Heart left ventricle (tissue), 13 donors: ENCODE results near the gene SLC66A2.

Experiments
- POLR2A ChIP-seq, 2 donors: fragments of 450-650 bp; IDR thresholded peaks; one replicate each; pipeline ENCODE4 v1.6.1; 2017; ENCODE audit warnings: antibody characterized with exemption in 2 of 2, mild to moderate bottlenecking in 2 of 2, moderate library complexity in 2 of 2
- TF ChIP-seq, protein P1 (sequence below), 12 donors: fragments of 200-600 bp; sonication (generic) in 4 of 12; IDR thresholded peaks; one replicate each; pipeline versions ENCODE4 v1.5.0 to v1.8.0; 2018 to 2022; ENCODE audit warnings: antibody characterized with exemption in 12 of 12, mild to moderate bottlenecking in 5 of 12
- donor health status: ischemic (EF 13 %, LVEDD 7.1; RV severe dilation, severe dysfunction).
- donor health status: DM: no; HTN: yes; CAD: no.
- donor health status: DM: no; HTN: no; CAD: no.
- donor health status: ischemic (EF 25% LVEDD 6.9; RV normal size, moderate dysfunction).
- donor health status: ischemic (EF 25% LVEDD 5.7; RV mildly dilated, moderate dysfunction).
- donor health status: ischemic (EF 35%, LVEDD 5.7; RV mildly dilated, moderate dysfunction).
- donor health status: nonischemic (EF 11% LVEDD 7.7; RV severe dilation, severe dysfunction).
- donor health status: DM: yes; HTN: yes; CAD: no.
- donor health status: PGD.
- donor health status: ischemic (EF 29% LVEDD 5.4; RV normal size, mild dysfunction).
- donor health status: nonischemic (EF 23%, LVEDD 6.1; RV moderate dilation, normal function).

- no peak for TF ChIP-seq POLR2A (IDR thresholded peaks at IDR 0.05)
- TF ChIP-seq, protein P1, sequence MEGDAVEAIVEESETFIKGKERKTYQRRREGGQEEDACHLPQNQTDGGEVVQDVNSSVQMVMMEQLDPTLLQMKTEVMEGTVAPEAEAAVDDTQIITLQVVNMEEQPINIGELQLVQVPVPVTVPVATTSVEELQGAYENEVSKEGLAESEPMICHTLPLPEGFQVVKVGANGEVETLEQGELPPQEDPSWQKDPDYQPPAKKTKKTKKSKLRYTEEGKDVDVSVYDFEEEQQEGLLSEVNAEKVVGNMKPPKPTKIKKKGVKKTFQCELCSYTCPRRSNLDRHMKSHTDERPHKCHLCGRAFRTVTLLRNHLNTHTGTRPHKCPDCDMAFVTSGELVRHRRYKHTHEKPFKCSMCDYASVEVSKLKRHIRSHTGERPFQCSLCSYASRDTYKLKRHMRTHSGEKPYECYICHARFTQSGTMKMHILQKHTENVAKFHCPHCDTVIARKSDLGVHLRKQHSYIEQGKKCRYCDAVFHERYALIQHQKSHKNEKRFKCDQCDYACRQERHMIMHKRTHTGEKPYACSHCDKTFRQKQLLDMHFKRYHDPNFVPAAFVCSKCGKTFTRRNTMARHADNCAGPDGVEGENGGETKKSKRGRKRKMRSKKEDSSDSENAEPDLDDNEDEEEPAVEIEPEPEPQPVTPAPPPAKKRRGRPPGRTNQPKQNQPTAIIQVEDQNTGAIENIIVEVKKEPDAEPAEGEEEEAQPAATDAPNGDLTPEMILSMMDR (IDR thresholded peaks at IDR 0.05), result no peak
Observed at GRCh38 chr18:79939096-79939495, 12.4 kb downstream of the SLC66A2 start.
